VCaP (cell line): ENCODE data around the gene FOCAD.

Experiments used
- H3K27ac ChIP-seq: fragments of 450-650 bp; 2 replicates; pipeline ENCODE4 v1.5.1; 2017
- CTCF ChIP-seq: fragments of 450-650 bp; conservative IDR thresholded peaks from 2 replicates; pipeline ENCODE4 v1.5.1; 2017; ENCODE audit warnings: mild to moderate bottlenecking, moderate library complexity

The FOCAD gene

GRCh38 chr9:20880675-20881074 lies 196.6 kb downstream of the FOCAD start:
- TF ChIP-seq CTCF, result peak; percentile 20; the same call in 1 of the 2 replicates
- H3K27ac ChIP-seq, result no peak overlapping the region

- H3K27ac ChIP-seq, result no peak overlapping the region
- peak; percentile 86 for TF ChIP-seq CTCF
These were observed 201.0 kb downstream of the FOCAD start for GRCh38 chr9:20884985-20885593.

GRCh38 chr9:20898885-20899554 lies 215.0 kb downstream of the FOCAD start:
- no peak for TF ChIP-seq CTCF
- H3K27ac ChIP-seq, result no peak overlapping the region

GRCh38 chr9:20903212-20903611 lies 219.2 kb downstream of the FOCAD start:
- TF ChIP-seq CTCF, result no peak
- no peak overlapping the region for H3K27ac ChIP-seq

GRCh38 chr9:20904995-20905394 lies 220.9 kb downstream of the FOCAD start:
- H3K27ac ChIP-seq, result no peak overlapping the region
- TF ChIP-seq CTCF, result no peak

- no peak for TF ChIP-seq CTCF
- no peak overlapping the region for H3K27ac ChIP-seq
These were observed 222.3 kb downstream of the FOCAD start for GRCh38 chr9:20906326-20906725.

- no peak for TF ChIP-seq CTCF
- H3K27ac ChIP-seq, result no peak overlapping the region
These were observed 224.4 kb downstream of the FOCAD start for GRCh38 chr9:20908461-20908860.
